Measurements from ENCODE around the gene APBA1.

GRCh38 chr9:69495296-69495695 is 176.9 kb downstream of the APBA1 start:
- TF ChIP-seq CTCF (IDR thresholded peaks at IDR 0.05; ENCODE audit: insufficient read depth, low read length) (no peak), REST (IDR thresholded peaks at IDR 0.05; ENCODE audit: insufficient replicate concordance, low read depth) (no peak)
